ENCODE results near the gene PIWIL4.
"Not testable (repeated sequence)": the region's sequence is repeated elsewhere in the genome, so short reads cannot be mapped to it uniquely, and the experiment has no call there.

Gene PIWIL4

DNA sequence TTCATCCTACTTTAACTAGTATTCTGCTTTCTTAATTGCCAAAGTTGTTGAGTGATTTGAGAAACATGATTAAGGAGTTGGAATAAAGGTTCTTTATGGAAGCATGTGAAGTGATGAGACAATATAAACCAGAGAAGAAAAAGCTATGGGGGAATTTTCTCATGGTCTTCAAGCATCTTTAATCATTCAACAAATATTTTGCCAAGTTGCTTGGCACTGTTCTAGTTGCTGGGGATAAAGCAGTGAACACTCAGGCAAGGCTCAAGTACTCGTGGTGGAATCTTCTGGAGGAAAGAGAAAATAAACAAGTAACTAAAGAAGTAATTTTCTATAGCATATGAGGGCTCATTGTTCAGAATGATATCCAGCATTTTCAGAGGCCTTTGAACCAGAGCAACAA is 9.2 kb upstream of the PIWIL4 start:
- no peak for DNase-seq (ENCODE audit: low read depth in 1 of 2, low spot score in 1 of 2)
- in situ Hi-C loops (cut with HindIII; ENCODE audit: low pct_unique_long_range_greater_than_20kb, low sequenced_read_pairs), result no loop called here
- no peak for TF ChIP-seq JUND (IDR thresholded peaks at IDR 0.05; ENCODE audit: low read depth)

GRCh38 chr11:94558468-94558867 is 8.7 kb upstream of the PIWIL4 start:
- no peak for DNase-seq (ENCODE audit: low read depth in 1 of 2, low spot score in 1 of 2)
- TF ChIP-seq JUND (IDR thresholded peaks at IDR 0.05; ENCODE audit: low read depth), result no peak
- in situ Hi-C loops (cut with HindIII; ENCODE audit: low pct_unique_long_range_greater_than_20kb, low sequenced_read_pairs), result no loop called here

DNA sequence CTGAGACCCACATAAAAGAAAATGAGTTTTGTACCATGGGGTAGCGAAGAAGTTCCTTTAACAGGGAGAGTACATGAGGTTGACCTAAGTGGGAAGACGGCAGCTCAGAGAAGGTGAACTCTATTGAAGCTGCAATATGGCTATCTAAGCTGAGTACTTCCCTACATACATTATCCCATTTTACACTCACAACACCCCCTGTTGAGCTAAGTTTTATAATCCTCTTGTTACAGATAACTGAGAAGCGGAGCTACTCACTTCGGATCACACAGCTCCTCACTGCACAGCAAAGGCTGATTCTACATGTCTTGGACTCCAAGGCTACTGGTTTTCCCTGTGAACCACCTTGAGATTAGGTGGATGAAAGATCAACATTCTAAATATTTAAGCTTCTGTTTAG is 8.2 kb upstream of the PIWIL4 start:
- no peak for DNase-seq (ENCODE audit: low read depth in 1 of 2, low spot score in 1 of 2)
- TF ChIP-seq JUND (IDR thresholded peaks at IDR 0.05; ENCODE audit: low read depth), result no peak
- in situ Hi-C loops (cut with HindIII; ENCODE audit: low pct_unique_long_range_greater_than_20kb, low sequenced_read_pairs), result no loop called here

DNA sequence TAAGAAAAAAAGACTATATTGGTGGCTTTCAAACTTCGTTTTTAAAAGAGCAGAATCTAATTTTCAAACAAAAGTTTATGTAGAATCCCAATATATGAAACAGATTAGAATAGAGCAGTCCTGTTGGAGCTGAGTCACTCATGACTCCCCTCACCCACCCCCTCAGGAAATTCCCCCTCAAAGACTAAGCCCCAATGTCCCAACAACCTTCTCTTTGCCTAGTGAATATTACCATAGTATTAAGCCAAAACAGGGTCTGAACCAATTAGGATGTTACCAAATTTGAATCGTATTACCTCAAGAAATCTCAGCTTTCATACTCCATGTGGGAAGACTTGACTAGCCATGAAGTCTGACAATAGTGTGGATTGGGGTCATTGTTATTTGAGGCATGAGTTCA is 7.8 kb upstream of the PIWIL4 start:
- TF ChIP-seq JUND (IDR thresholded peaks at IDR 0.05; ENCODE audit: low read depth), result no peak
- in situ Hi-C loops (cut with HindIII; ENCODE audit: low pct_unique_long_range_greater_than_20kb, low sequenced_read_pairs), result no loop called here

DNA sequence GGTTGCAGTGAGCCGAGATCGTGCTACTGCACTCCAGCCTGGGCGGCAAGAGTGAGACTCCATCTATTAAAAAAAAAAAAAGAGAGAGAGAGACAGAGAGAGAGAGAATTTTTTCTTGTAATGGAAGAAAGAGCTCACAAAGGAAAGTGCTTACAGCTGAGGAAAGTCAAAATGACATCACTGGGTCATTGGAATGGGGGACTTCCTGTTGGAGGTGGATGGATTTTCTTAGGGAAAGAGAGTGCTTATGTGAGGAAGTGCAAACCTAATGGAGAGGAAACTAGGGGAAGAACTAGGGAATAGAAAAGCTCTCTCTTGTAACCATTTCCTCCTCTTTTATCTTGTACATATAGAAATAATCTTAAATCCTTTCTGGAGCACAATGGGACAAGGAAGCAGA is 6.3 kb upstream of the PIWIL4 start:
- in situ Hi-C loops (cut with HindIII; ENCODE audit: low pct_unique_long_range_greater_than_20kb, low sequenced_read_pairs), result no loop called here
- no peak for TF ChIP-seq JUND (IDR thresholded peaks at IDR 0.05; ENCODE audit: low read depth)
- DNase-seq (ENCODE audit: low read depth in 1 of 2, low spot score in 1 of 2), result no peak

More for the DNA sequence above, 7.8 kb upstream of the PIWIL4 start:
- no peak for DNase-seq (ENCODE audit: low read depth in 1 of 2, low spot score in 1 of 2)

GRCh38 chr11:94563176-94563847 is 3.9 kb upstream of the PIWIL4 start:
- in situ Hi-C loops (cut with HindIII; ENCODE audit: low pct_unique_long_range_greater_than_20kb, low sequenced_read_pairs), result no loop called here
- TF ChIP-seq JUND (IDR thresholded peaks at IDR 0.05; ENCODE audit: low read depth), result no peak
- peak; percentile 45 to 48 for DNase-seq (ENCODE audit: low read depth in 1 of 2, low spot score in 1 of 2)

GRCh38 chr11:94563848-94564467 is 3.2 kb upstream of the PIWIL4 start:
- TF ChIP-seq JUND (IDR thresholded peaks at IDR 0.05; ENCODE audit: low read depth), result no peak
- DNase-seq (ENCODE audit: low read depth in 1 of 2, low spot score in 1 of 2), result no peak
- in situ Hi-C loops (cut with HindIII; ENCODE audit: low pct_unique_long_range_greater_than_20kb, low sequenced_read_pairs), result no loop called here

GRCh38 chr11:94568200-94568599 is 1.0 kb downstream of the PIWIL4 start:
- no peak for TF ChIP-seq JUND (IDR thresholded peaks at IDR 0.05; ENCODE audit: low read depth)
- no peak for DNase-seq (ENCODE audit: low read depth in 1 of 2, low spot score in 1 of 2)
- in situ Hi-C loops (cut with HindIII; ENCODE audit: low pct_unique_long_range_greater_than_20kb, low sequenced_read_pairs), result no loop called here

GRCh38 chr11:94568717-94569116 is 1.5 kb downstream of the PIWIL4 start:
- TF ChIP-seq JUND (IDR thresholded peaks at IDR 0.05; ENCODE audit: low read depth), result no peak
- in situ Hi-C loops (cut with HindIII; ENCODE audit: low pct_unique_long_range_greater_than_20kb, low sequenced_read_pairs), result no loop called here
- DNase-seq (ENCODE audit: low read depth in 1 of 2, low spot score in 1 of 2), result no peak

- in situ Hi-C loops (cut with HindIII; ENCODE audit: low pct_unique_long_range_greater_than_20kb, low sequenced_read_pairs); DNase-seq (ENCODE audit: low read depth in 1 of 2, low spot score in 1 of 2): not testable (repeated sequence)
These were observed 5.8 kb downstream of the PIWIL4 start for GRCh38 chr11:94572975-94573374.

- in situ Hi-C loops (cut with HindIII; ENCODE audit: low pct_unique_long_range_greater_than_20kb, low sequenced_read_pairs), result no loop called here
- no peak for DNase-seq (ENCODE audit: low read depth in 1 of 2, low spot score in 1 of 2)
- no peak for TF ChIP-seq JUND (IDR thresholded peaks at IDR 0.05; ENCODE audit: low read depth)
These were observed 7.2 kb downstream of the PIWIL4 start for GRCh38 chr11:94574193-94574961.

- no peak for DNase-seq (ENCODE audit: low read depth in 1 of 2, low spot score in 1 of 2)
- TF ChIP-seq JUND (IDR thresholded peaks at IDR 0.05; ENCODE audit: low read depth), result no peak
- in situ Hi-C loops (cut with HindIII; ENCODE audit: low pct_unique_long_range_greater_than_20kb, low sequenced_read_pairs), result no loop called here
These were observed 9.1 kb downstream of the PIWIL4 start for GRCh38 chr11:94576306-94576705.

DNA sequence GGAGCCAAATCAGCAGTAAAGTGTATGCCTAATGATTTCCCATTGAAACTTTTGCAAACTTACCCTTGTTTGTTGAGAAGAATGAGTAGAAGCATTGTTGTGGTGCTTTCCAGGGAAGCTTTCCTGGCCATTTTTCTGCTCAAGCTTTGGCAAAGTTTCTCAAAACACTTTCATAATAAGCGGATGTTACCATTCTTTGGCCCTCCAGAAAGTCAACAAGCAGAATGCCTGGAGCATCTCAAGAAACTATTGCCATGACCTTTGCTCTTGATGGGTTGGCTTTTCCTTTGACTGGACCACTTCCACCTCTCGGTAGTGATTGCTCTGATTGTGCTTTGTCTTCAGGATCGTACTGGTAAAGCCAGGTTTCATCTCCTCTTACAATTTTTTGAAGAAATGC is 10.7 kb downstream of the PIWIL4 start:
- no peak for TF ChIP-seq JUND (IDR thresholded peaks at IDR 0.05; ENCODE audit: low read depth)
- in situ Hi-C loops (cut with HindIII; ENCODE audit: low pct_unique_long_range_greater_than_20kb, low sequenced_read_pairs), result no loop called here
- peak in 1 of 2 experiments; percentile 36 for DNase-seq (ENCODE audit: low read depth in 1 of 2, low spot score in 1 of 2)

Measured in T47D (cell line).